ENCODE results near the gene ACOT11. TPM values are rescaled to one million over a fixed set of nuclear protein-coding genes. Genes with fewer than 3 reads are reported as not detected.

The ACOT11 gene
- total and polyA plus RNA-seq, 2 donors from 2014 or later, result 24.6 to 31.1 TPM

- Histone ChIP-seq H3K9me3 (ENCODE audit: control insufficient read depth in 2 of 3, insufficient read depth in 1 of 3, low read length in 3 of 3) (no peaks in the 10 kb centered on the region), H3K9ac (ENCODE audit: low read length in 3 of 3) (no peak overlapping the region), H3K4me3 (ENCODE audit: low read length in 3 of 3) (no peak overlapping the region), H3K36me3 (ENCODE audit: control insufficient read depth in 2 of 3, insufficient read depth in 3 of 3, low read length in 3 of 3) (no peaks in the 10 kb centered on the region), H3K4me1 (ENCODE audit: control insufficient read depth in 2 of 3, insufficient read depth in 2 of 3, low read depth in 1 of 3, low read length in 3 of 3) (peaks cover 0 to 24% (median 15%) of the 10 kb centered on the region in 3 donors), H3K27ac (ENCODE audit: low read depth in 2 of 2, low read length in 2 of 2) (peak overlapping the region in 1 of 2 donors; percentile 47), H3K27me3 (ENCODE audit: control insufficient read depth, insufficient read depth, low read length) (no peaks in the 10 kb centered on the region)
- intact Hi-C loops (cut with DNase I), result no loop called here
- TF ChIP-seq CTCF (IDR thresholded peaks at IDR 0.05; ENCODE audit: borderline replicate concordance, extremely low read depth, insufficient read depth), result no peak
- FAIRE-seq (no peak), DNase-seq (peak in 1 of 5 donors; percentile 63)
These were observed 27.7 kb downstream of the ACOT11 start for GRCh38 chr1:54575605-54576290.

GRCh38 chr1:54577612-54578011 lies 29.6 kb downstream of the ACOT11 start:
- no peaks in the 10 kb centered on the region for H3K36me3 ChIP-seq (ENCODE audit: control insufficient read depth in 2 of 3, insufficient read depth in 3 of 3, low read length in 3 of 3)
- peak overlapping the region in 1 of 3 donors; percentile 59 for H3K9ac ChIP-seq (ENCODE audit: low read length in 3 of 3)
- H3K4me1 ChIP-seq (ENCODE audit: control insufficient read depth in 2 of 3, insufficient read depth in 2 of 3, low read depth in 1 of 3, low read length in 3 of 3), result peaks cover 0 to 38% (median 28%) of the 10 kb centered on the region in 3 donors
- intact Hi-C loops (cut with DNase I), result no loop called here
- peak overlapping the region; percentile 73 to 84 for H3K27ac ChIP-seq (ENCODE audit: low read depth in 2 of 2, low read length in 2 of 2)
- FAIRE-seq (peak; percentile 35), DNase-seq (peak in 4 of 5 donors; percentile 48 to 90 (median 67))
- H3K27me3 ChIP-seq (ENCODE audit: control insufficient read depth, insufficient read depth, low read length), result no peaks in the 10 kb centered on the region
- no peak for TF ChIP-seq CTCF (IDR thresholded peaks at IDR 0.05; ENCODE audit: borderline replicate concordance, extremely low read depth, insufficient read depth)
- H3K4me3 ChIP-seq (ENCODE audit: low read length in 3 of 3), result no peak overlapping the region
- no peaks in the 10 kb centered on the region for H3K9me3 ChIP-seq (ENCODE audit: control insufficient read depth in 2 of 3, insufficient read depth in 1 of 3, low read length in 3 of 3)

GRCh38 chr1:54579337-54579781 lies 31.3 kb downstream of the ACOT11 start:
- Histone ChIP-seq H3K4me3 (ENCODE audit: low read length in 3 of 3) (no peak overlapping the region), H3K9me3 (ENCODE audit: control insufficient read depth in 2 of 3, insufficient read depth in 1 of 3, low read length in 3 of 3) (no peaks in the 10 kb centered on the region), H3K27me3 (ENCODE audit: control insufficient read depth, insufficient read depth, low read length) (no peaks in the 10 kb centered on the region), H3K27ac (ENCODE audit: low read depth in 2 of 2, low read length in 2 of 2) (peak overlapping the region in 1 of 2 donors; percentile 33), H3K4me1 (ENCODE audit: control insufficient read depth in 2 of 3, insufficient read depth in 2 of 3, low read depth in 1 of 3, low read length in 3 of 3) (peaks cover 0 to 46% (median 38%) of the 10 kb centered on the region in 3 donors), H3K36me3 (ENCODE audit: control insufficient read depth in 2 of 3, insufficient read depth in 3 of 3, low read length in 3 of 3) (no peaks in the 10 kb centered on the region), H3K9ac (ENCODE audit: low read length in 3 of 3) (no peak overlapping the region)
- intact Hi-C loops (cut with DNase I), result no loop called here
- FAIRE-seq (no peak), DNase-seq (peak in 1 of 5 donors; percentile 39)
- TF ChIP-seq CTCF (IDR thresholded peaks at IDR 0.05; ENCODE audit: borderline replicate concordance, extremely low read depth, insufficient read depth), result no peak
